Measurements from ENCODE around the gene ADSS1.

DNA sequence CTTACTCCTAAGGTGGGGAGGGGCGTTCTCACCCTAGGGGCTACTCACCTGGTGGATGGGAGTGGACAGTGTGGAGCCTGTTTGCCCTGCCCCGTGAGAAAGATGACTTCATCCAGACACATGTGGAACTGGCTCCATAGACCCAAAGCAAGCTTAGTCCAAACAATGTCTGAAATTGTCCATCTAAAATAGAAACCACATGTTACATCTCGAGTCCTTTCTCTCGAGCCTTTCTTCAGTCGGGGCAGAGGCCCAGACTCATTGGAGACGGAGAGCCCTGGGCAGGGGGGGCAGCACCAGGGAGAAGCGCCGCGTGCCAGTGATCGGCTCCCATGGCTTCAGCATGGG, 33.2 kb downstream of the ADSS1 start:
- TF ChIP-seq, protein P1, sequence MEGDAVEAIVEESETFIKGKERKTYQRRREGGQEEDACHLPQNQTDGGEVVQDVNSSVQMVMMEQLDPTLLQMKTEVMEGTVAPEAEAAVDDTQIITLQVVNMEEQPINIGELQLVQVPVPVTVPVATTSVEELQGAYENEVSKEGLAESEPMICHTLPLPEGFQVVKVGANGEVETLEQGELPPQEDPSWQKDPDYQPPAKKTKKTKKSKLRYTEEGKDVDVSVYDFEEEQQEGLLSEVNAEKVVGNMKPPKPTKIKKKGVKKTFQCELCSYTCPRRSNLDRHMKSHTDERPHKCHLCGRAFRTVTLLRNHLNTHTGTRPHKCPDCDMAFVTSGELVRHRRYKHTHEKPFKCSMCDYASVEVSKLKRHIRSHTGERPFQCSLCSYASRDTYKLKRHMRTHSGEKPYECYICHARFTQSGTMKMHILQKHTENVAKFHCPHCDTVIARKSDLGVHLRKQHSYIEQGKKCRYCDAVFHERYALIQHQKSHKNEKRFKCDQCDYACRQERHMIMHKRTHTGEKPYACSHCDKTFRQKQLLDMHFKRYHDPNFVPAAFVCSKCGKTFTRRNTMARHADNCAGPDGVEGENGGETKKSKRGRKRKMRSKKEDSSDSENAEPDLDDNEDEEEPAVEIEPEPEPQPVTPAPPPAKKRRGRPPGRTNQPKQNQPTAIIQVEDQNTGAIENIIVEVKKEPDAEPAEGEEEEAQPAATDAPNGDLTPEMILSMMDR (optimal IDR thresholded peaks at IDR 0.05 in 1 of 3, IDR thresholded peaks at IDR 0.05 in 1 of 3, conservative IDR thresholded peaks at IDR 0.05 in 1 of 3; ENCODE audit: extremely low read depth in 1 of 3, insufficient read depth in 2 of 3, low read length in 3 of 3) = no peak
- TF ChIP-seq EZH2 (IDR thresholded peaks at IDR 0.05; ENCODE audit: low read length) = no peak

All from keratinocyte (primary cell).